Activated CD8-positive, alpha-beta memory T cell treated with anti-CD3 and anti-CD28 coated beads, Interleukin-2, amount 50 U/mL, for 24 hours (primary cell): ENCODE measurements around the gene EPS8L1.

Experiments
- DNase-seq: peaks from one replicate; pipeline ENCODE4 v3.0.0-alpha.2; 2020; ENCODE audit errors: extremely low read depth

EPS8L1 gene

GRCh38 chr19:55080121-55080967 lies 4.7 kb downstream of the EPS8L1 start:
- DNase-seq = peak; percentile 25

DNA sequence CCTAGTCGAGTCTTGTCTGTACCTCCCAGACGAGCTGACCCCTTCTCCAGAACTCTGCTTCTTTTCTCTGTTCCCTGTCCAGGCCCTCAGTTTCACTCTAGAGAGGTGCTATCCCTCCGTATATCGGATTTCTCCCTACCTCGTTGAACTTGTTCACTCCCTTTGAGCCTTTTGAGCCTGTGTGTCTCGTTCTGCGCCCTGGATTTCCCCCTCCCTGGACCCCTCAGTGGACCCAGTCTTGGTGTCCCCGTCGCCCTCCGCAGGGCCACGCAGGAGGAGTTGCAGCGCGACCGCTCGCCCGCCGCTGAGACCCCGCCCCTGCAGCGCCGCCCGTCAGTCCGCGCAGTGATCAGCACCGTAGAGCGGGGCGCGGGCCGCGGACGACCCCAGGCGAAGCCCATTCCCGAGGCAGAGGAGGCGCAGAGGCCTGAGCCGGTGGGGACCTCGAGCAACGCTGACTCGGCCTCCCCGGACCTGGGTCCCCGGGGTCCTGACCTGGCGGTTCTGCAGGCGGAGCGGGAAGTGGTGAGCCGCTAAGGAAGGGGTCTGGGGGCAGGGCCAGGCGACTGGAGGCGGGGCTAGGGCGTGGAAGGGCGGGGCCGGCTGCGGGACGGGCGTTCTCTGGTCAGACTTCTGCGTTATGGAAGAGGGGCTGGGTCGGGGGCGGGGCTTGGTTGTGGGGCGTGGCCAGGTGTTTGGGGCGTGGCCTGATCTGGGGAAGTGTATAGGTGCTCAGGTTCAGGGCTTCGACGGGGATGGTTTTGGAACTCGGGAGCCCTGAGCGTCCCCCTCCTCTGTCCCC lies 5.5 kb downstream of the EPS8L1 start:
- DNase-seq = peak; percentile 74

- DNase-seq = no peak
Observed at GRCh38 chr19:55081770-55082019, 6.0 kb downstream of the EPS8L1 start.

DNA sequence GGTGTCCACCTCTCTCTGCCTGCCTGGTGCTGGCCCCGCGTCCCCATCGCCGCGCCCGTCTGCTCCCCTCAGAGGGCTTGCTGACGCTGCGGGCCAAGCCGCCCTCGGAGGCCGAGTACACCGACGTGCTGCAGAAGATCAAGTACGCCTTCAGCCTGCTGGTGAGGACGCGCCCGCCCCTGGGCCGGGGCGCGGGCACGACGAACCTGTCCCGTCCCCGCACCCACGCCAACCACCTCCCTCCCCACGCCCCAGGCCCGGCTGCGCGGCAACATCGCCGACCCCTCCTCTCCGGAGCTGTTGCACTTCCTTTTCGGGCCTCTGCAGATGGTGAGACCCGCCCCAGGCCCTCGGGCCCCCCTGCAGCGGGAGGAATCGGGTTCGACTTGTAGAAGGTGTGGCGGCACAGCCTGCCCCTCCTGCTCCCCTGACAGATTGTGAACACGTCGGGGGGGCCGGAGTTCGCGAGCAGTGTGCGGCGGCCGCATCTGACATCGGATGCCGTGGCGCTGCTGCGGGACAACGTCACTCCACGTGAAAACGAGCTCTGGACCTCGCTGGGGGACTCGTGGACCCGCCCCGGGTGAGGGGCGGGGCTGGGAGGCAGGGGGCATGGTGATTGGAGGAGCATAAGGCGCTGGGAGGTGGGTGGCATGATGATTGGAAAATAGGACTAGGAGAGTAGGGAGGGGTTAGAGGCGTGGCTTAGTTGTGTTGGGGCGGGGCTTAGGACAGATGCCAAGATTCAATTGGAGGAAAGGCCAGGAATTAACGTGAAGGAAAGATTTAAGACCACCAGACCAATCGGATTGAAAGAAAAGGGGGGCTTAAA lies 6.6 kb downstream of the EPS8L1 start:
- peak; percentile 6 for DNase-seq

GRCh38 chr19:55083004-55083850 lies 7.6 kb downstream of the EPS8L1 start:
- DNase-seq = no peak

GRCh38 chr19:55084416-55084815 lies 8.7 kb downstream of the EPS8L1 start:
- DNase-seq = no peak

- no peak for DNase-seq
Observed at GRCh38 chr19:55085923-55086715, 10.4 kb downstream of the EPS8L1 start.

- peak; percentile 21 for DNase-seq
Observed at GRCh38 chr19:55086730-55087541, 11.3 kb downstream of the EPS8L1 start.

GRCh38 chr19:55087542-55087901 lies 11.9 kb downstream of the EPS8L1 start:
- no peak for DNase-seq

DNA sequence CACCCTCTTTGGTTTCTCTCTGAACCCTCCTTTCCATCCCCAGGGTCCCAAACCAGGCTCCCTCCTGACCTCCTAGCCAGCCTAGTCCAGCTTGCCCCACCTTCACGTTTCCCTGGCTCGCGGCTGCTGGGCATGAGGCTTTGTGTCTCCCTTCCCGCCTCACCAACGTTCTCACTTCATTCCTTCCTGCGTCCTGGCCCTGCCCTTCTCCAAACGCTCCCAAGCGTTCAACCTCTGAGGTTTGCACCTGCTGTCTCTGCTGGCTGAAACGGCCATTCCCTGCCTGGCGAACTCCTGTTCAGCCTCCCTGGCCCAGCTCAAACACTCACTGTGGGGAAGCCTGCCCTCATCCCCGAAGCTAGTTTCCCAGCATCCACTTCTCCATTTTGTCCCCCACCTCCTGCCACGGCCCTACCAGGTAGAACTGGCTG lies 12.4 kb downstream of the EPS8L1 start:
- DNase-seq = no peak

DNA sequence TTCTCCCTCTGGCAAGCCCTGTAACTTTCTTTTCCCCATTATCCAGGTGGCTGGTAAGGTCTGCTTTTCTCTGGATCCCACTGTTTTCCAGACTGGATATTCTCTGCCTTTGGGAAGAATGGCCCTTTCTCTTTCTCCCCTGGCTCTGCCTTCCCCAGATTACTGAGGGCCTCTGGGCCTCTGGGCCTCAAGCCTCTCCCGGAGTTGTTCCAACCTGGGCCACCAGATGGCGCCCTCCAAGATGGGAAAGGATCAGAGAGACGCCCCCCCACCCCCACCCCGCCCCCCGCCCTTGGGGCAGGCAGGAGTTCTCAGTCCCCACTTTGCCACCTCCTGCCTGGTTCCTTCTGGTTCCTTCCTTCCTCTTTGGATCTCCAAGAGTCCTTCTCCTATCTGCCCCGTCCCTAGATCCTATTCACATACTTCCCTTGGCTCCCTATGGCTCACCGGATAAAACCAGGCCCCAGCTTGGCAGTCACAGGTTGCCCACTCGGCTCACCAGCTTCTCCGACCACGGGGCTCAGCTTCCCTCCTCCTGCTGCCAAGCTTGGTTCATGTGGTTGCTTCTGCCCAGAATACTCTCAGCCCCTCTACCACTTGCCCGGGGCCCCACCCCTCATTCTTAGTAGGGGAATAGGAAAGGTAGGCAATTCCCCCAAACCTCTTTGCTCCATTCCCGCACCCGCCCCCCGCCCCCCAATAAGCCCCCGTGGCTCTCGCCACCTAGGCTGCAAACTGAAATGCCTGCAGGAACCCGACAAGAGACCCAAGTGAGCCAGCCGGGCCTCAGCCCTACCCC lies 13.1 kb downstream of the EPS8L1 start:
- peak; percentile 44 for DNase-seq

DNA sequence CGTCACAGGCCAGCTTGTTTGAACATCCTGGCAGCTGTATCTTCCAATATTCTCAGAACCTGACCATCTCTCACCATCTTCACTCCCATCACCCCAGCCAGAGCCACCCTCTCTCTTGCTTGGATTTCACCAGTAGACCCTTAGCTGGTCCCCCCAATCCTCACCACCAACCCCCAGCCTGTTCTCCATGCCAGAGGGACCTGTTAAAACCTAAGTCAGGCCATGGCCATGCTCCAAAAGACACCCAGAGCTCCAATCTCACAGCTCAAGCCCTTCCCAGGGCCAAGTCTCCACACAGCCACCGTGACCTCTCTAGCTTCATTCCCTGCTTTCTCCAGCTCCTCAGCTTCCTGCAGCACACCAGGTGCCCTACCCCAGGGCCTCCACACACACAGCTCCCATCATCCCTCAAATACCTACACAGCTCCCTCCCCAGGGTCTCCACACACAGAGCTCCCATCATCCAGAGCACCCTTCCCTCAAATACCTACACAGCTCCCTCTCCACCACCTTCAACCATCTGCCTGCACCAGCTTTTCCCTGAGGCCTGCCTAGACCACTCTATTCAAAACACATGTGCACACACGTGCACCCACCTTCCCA lies 13.8 kb downstream of the EPS8L1 start:
- no peak for DNase-seq

DNA sequence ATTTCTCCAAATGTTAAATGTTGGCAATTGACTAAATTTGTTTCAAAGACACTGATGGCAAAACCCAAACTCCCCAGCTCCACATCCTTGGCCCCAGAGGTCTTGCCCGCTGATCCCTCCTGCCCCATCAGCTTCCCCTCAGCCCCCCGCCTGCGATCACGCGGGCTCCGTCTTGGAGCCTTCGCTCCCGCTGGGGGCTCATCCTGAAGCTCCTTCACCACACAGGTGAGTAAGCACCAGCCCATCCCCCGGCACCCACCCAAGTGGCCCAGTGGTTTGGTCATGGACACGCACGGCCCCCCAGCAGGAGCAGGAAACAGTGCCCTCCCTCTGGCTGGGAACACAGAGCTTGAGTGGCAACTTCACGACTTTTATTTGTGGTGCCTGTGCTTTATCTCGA lies 14.9 kb downstream of the EPS8L1 start:
- DNase-seq = no peak

DNA sequence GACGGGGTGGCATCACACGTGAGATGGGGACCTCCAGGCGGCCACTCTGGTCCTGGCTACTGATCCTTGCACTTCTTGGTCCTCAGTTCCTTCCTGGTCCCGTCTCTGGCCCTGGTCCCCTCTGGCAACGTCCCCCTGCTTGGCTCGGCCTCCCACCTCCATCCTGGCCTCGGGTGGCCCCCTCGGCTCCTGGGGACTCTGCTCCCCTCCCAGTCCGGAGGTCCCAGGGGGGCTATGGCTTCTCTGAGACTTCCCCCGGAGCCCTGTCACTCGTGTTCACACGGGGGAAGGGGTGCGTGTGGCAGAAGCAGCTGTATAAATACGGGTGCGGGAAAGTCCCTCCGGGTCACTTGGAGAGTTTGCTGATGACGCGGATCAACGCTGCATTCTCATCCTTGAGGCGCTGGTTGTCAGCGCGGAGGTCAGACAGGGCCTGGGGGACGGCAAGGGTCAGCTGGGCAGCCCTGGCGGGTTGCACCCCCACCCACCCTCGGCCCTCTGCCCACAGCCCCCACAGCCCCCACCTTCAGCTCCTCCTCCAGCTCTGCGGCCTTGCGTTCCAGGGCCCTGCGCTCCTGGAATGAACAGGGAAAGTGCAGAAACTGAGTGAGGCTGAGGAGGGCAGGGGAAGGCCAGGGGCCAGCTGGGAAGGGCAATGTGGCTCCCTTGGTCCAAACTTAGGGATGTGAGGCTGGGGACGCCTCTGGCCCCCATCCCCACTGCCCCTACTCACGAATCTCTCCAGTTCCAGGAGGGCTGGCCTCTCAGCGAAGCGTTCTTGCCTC lies 15.6 kb downstream of the EPS8L1 start:
- DNase-seq = no peak

DNA sequence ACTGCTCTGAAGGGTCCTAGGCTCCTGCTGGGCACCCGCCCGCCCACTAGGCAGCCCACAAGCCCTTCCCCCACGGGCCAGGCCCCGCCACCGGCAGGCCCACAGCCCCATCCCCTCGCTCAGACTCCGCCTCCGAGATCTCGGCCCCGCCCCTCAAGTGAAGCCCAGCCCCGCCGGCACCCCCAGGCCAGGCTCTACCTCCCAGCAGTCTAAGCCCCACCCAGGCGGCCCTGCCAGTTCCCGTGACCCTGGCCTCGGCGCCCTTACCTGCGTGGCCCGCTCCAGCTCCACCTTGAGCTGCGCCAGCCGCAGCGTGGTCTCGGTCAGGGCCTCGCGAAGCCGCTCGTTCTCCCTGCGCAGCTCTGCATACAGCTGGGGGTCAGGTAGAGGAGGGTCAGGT lies 16.3 kb downstream of the EPS8L1 start:
- DNase-seq = no peak

DNA sequence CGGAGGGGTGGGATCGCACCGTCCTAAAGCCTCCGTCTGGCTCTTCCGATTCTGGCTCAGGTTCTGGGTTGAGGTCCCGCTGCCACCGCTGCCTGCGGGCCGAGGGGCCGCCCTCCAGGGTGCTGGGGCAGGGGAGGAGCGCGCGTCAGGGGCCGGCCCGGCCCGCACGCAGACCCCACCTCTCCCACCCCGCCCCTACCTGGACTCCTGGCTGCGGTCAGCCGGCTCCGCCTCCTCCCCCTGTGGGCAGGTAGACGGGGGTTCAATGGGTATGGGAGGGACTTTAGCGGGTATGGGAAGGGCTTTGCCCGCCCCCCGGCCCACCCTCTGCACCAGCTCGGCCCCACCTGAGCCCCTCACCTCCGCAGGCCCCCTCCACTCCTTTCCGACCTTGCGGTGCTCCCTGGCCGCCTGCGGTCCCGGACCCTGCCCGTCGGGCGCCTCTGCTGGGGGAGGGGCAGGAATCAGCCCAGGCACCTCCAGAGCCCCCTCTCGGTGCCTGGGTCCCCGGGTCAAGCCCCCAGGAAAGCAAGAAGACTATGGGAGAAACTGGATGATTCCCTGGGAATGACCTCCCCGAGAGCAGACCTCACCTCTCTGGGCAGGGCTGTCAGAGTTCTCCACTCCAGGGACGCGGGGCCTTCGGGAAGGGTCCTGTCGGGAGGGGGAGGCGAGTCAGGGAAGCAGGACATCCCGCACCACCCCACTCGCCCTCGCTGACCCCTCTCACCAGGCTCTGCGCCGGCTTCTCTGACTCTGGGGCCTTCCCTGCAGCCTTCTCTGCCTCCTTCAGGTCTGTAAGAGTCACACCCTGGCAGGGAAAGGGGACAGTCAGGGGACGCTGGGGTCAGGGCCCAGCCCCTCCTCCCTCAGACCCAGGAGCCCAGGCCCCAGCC lies 17.0 kb downstream of the EPS8L1 start:
- DNase-seq = no peak
